Endometrium (tissue), 2 donors: Measurements from ENCODE around the gene MR1.

Experiments
- FAIRE-seq: peaks from 2 replicates; lab custom pipeline; 2012; peaks lifted over from hg19 to GRCh38; lab: Jason Lieb, UNC
- donor health status: control.
- donor health status: control.

The MR1 gene

GRCh38 chr1:181108304-181108867 is 74.6 kb downstream of the MR1 start:
- FAIRE-seq, result no peak

GRCh38 chr1:181110013-181110412 is 76.2 kb downstream of the MR1 start:
- no peak for FAIRE-seq
